Vagina (tissue), 2 donors: ENCODE data around the gene CPAMD8.

ENCODE experiments used
- POLR2A ChIP-seq, 2 donors: fragments of 450-650 bp; IDR thresholded peaks; one replicate each; pipeline ENCODE4 v1.6.1; 2017; ENCODE audit warnings: antibody characterized with exemption in 2 of 2, mild to moderate bottlenecking in 2 of 2, moderate library complexity in 2 of 2
- TF ChIP-seq, protein P1 (sequence below), 3 experiments: fragments of 450-650 bp in 2 of 3; fragments of 200-600 bp in 1 of 3; sonication (generic) in 1 of 3; IDR thresholded peaks; one replicate each; pipeline ENCODE4 v1.5.1; 2017 to 2019; ENCODE audit warnings: antibody characterized with exemption in 3 of 3, mild to moderate bottlenecking in 2 of 3, moderate library complexity in 2 of 3

DNA sequence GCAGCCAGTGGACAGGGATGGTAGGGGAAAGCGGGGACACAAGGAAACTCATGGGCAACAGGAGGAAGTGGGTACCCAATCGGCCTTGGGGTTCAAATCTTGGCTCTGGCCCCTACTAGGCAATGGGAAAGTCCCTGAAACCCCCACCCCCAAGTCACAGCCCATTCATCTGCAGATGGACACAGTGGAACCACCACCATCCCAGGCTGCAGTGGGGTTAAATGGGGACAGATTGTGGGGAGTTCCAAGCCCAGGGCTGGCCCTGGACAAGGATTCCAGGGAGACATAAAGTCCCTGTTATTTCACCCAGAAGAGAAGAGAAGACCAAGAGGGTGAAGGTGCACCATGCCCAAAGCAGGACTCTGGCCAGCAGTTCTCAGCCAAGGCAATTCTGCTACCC lies 48.5 kb downstream of the CPAMD8 start:
- TF ChIP-seq, protein P1, sequence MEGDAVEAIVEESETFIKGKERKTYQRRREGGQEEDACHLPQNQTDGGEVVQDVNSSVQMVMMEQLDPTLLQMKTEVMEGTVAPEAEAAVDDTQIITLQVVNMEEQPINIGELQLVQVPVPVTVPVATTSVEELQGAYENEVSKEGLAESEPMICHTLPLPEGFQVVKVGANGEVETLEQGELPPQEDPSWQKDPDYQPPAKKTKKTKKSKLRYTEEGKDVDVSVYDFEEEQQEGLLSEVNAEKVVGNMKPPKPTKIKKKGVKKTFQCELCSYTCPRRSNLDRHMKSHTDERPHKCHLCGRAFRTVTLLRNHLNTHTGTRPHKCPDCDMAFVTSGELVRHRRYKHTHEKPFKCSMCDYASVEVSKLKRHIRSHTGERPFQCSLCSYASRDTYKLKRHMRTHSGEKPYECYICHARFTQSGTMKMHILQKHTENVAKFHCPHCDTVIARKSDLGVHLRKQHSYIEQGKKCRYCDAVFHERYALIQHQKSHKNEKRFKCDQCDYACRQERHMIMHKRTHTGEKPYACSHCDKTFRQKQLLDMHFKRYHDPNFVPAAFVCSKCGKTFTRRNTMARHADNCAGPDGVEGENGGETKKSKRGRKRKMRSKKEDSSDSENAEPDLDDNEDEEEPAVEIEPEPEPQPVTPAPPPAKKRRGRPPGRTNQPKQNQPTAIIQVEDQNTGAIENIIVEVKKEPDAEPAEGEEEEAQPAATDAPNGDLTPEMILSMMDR (IDR thresholded peaks at IDR 0.05): no peak
- TF ChIP-seq POLR2A (IDR thresholded peaks at IDR 0.05): no peak
